ENCODE results near the gene FREM2.

FREM2 gene

DNA sequence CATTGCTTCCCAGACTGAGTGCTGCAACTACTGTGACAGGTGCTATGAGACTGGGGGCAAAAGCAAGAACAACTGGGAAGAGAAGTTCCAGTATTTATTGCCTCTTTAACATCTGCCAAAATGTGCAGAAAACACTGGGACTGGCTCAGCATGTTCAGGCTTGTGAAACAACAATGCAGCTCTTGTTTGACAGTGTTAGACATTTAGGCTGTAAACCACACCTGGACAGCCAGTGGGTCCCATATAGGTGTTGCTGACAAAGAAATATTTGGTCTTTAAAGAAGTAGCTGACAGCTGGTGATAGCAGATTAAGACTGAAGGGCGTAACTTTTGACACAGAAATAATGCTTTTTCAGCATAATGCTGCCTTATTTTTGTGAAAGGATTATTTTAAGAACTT, 215.7 kb downstream of the FREM2 start:
- no peak overlapping the region for H3K27ac ChIP-seq (ENCODE audit: extremely low read depth, low read depth, low read length)
- no peaks in the 10 kb centered on the region for H3K9me3 ChIP-seq (ENCODE audit: control insufficient read depth, insufficient read depth, low read depth, low read length)
- no peak overlapping the region for H3K4me3 ChIP-seq (ENCODE audit: low read depth, low read length)
- TF ChIP-seq ZNF521 (tag by site-specific recombination; IDR thresholded peaks at IDR 0.05) (no peak), MZF1 (tag by site-specific recombination; IDR thresholded peaks at IDR 0.05; ENCODE audit: borderline replicate concordance) (no peak), MYNN (tag by site-specific recombination; IDR thresholded peaks at IDR 0.05; ENCODE audit: borderline replicate concordance) (no peak), ZNF223 (tag by site-specific recombination; IDR thresholded peaks at IDR 0.05) (no peak), ZNF214 (tag by site-specific recombination; IDR thresholded peaks at IDR 0.05; ENCODE audit: borderline replicate concordance) (no peak), ZNF585B (tag by site-specific recombination; IDR thresholded peaks at IDR 0.05) (no peak), ZNF10 (tag by site-specific recombination; IDR thresholded peaks at IDR 0.05) (no peak), KLF8 (tag by site-specific recombination; IDR thresholded peaks at IDR 0.05) (no peak), ZIC2 (tag by site-specific recombination; IDR thresholded peaks at IDR 0.05) (no peak), HOXC10 (CRISPR knock-in tag; IDR thresholded peaks at IDR 0.05) (no peak)
- TF ChIP-seq, protein P1, sequence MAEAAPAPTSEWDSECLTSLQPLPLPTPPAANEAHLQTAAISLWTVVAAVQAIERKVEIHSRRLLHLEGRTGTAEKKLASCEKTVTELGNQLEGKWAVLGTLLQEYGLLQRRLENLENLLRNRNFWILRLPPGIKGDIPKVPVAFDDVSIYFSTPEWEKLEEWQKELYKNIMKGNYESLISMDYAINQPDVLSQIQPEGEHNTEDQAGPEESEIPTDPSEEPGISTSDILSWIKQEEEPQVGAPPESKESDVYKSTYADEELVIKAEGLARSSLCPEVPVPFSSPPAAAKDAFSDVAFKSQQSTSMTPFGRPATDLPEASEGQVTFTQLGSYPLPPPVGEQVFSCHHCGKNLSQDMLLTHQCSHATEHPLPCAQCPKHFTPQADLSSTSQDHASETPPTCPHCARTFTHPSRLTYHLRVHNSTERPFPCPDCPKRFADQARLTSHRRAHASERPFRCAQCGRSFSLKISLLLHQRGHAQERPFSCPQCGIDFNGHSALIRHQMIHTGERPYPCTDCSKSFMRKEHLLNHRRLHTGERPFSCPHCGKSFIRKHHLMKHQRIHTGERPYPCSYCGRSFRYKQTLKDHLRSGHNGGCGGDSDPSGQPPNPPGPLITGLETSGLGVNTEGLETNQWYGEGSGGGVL (tag by site-specific recombination; IDR thresholded peaks at IDR 0.05), result no peak
- TF ChIP-seq, protein P2, sequence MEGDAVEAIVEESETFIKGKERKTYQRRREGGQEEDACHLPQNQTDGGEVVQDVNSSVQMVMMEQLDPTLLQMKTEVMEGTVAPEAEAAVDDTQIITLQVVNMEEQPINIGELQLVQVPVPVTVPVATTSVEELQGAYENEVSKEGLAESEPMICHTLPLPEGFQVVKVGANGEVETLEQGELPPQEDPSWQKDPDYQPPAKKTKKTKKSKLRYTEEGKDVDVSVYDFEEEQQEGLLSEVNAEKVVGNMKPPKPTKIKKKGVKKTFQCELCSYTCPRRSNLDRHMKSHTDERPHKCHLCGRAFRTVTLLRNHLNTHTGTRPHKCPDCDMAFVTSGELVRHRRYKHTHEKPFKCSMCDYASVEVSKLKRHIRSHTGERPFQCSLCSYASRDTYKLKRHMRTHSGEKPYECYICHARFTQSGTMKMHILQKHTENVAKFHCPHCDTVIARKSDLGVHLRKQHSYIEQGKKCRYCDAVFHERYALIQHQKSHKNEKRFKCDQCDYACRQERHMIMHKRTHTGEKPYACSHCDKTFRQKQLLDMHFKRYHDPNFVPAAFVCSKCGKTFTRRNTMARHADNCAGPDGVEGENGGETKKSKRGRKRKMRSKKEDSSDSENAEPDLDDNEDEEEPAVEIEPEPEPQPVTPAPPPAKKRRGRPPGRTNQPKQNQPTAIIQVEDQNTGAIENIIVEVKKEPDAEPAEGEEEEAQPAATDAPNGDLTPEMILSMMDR (tag by site-specific recombination; IDR thresholded peaks at IDR 0.05), result no peak
- H3K36me3 ChIP-seq (ENCODE audit: control insufficient read depth in 2 of 2, insufficient read depth in 1 of 2, low read length in 2 of 2), result no peaks in the 10 kb centered on the region
- CTCF ChIA-PET, result no interaction called here
- H3K4me1 ChIP-seq (ENCODE audit: control insufficient read depth, insufficient read depth, low read length), result peaks cover 4% of the 10 kb centered on the region; the same call in 1 of the 2 replicates
- POLR2A ChIA-PET, result no interaction called here

DNA sequence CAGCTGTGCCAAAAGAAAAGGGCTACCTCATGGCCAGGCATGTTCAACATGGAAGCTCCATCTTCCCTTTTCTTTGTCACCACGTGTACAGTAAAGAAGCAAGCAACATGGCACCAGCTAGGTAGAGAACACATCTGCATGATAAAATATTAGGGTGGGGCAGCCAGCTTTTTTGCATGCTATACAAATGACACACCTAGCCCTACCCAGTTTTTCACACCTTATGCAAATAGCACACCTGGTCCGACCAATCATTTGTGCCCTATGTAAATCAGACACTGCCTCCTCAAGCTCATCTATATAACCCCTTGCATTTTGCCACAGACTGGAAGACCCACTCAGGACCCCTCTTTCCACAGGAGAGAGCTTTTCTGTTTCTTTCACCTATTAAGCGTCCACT, 218.2 kb downstream of the FREM2 start:
- CTCF ChIA-PET, result interaction anchor here (0.6 kb wide), 2 partner anchors 154 to 442 kb away, joined by 3 to 4 read pairs; no protein-coding TSS in a partner anchor
- H3K36me3 ChIP-seq (ENCODE audit: control insufficient read depth in 2 of 2, insufficient read depth in 1 of 2, low read length in 2 of 2), result no peaks in the 10 kb centered on the region
- no peaks in the 10 kb centered on the region for H3K9me3 ChIP-seq (ENCODE audit: control insufficient read depth, insufficient read depth, low read depth, low read length)
- H3K4me3 ChIP-seq (ENCODE audit: low read depth, low read length), result no peak overlapping the region
- H3K27ac ChIP-seq (ENCODE audit: extremely low read depth, low read depth, low read length), result no peak overlapping the region
- no peaks in the 10 kb centered on the region for H3K4me1 ChIP-seq (ENCODE audit: control insufficient read depth, insufficient read depth, low read length)
- POLR2A ChIA-PET, result no interaction called here
- TF ChIP-seq WT1 (tag by site-specific recombination; IDR thresholded peaks at IDR 0.05) (no peak), ZNF140 (tag by site-specific recombination; IDR thresholded peaks at IDR 0.05) (no peak), ZNF777 (tag by site-specific recombination; IDR thresholded peaks at IDR 0.05; ENCODE audit: borderline replicate concordance) (no peak), ZNF548 (tag by site-specific recombination; IDR thresholded peaks at IDR 0.05) (no peak), ZNF521 (tag by site-specific recombination; IDR thresholded peaks at IDR 0.05) (no peak), HOXC10 (CRISPR knock-in tag; IDR thresholded peaks at IDR 0.05) (no peak), ZNF404 (tag by site-specific recombination; IDR thresholded peaks at IDR 0.05) (no peak), ZNF510 (tag by site-specific recombination; IDR thresholded peaks at IDR 0.05; ENCODE audit: insufficient replicate concordance) (no peak), EGR2 (tag by site-specific recombination; IDR thresholded peaks at IDR 0.05; ENCODE audit: low read depth) (no peak), ZNF677 (tag by site-specific recombination; IDR thresholded peaks at IDR 0.05) (no peak), ZNF16 (tag by site-specific recombination; IDR thresholded peaks at IDR 0.05; ENCODE audit: low read depth) (no peak), ZNF10 (tag by site-specific recombination; IDR thresholded peaks at IDR 0.05) (no peak), SP7 (tag by site-specific recombination; IDR thresholded peaks at IDR 0.05) (no peak), ZNF114 (tag by site-specific recombination; IDR thresholded peaks at IDR 0.05) (no peak), ZXDB (tag by site-specific recombination; IDR thresholded peaks at IDR 0.05) (no peak), MEIS1 (CRISPR knock-in tag; IDR thresholded peaks at IDR 0.05; ENCODE audit: borderline replicate concordance) (no peak)
- TF ChIP-seq, protein P3, sequence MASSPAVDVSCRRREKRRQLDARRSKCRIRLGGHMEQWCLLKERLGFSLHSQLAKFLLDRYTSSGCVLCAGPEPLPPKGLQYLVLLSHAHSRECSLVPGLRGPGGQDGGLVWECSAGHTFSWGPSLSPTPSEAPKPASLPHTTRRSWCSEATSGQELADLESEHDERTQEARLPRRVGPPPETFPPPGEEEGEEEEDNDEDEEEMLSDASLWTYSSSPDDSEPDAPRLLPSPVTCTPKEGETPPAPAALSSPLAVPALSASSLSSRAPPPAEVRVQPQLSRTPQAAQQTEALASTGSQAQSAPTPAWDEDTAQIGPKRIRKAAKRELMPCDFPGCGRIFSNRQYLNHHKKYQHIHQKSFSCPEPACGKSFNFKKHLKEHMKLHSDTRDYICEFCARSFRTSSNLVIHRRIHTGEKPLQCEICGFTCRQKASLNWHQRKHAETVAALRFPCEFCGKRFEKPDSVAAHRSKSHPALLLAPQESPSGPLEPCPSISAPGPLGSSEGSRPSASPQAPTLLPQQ (tag by site-specific recombination; IDR thresholded peaks at IDR 0.05), result no peak
- TF ChIP-seq, protein P4, sequence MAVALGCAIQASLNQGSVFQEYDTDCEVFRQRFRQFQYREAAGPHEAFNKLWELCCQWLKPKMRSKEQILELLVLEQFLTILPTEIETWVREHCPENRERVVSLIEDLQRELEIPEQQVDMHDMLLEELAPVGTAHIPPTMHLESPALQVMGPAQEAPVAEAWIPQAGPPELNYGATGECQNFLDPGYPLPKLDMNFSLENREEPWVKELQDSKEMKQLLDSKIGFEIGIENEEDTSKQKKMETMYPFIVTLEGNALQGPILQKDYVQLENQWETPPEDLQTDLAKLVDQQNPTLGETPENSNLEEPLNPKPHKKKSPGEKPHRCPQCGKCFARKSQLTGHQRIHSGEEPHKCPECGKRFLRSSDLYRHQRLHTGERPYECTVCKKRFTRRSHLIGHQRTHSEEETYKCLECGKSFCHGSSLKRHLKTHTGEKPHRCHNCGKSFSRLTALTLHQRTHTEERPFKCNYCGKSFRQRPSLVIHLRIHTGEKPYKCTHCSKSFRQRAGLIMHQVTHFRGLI (tag by site-specific recombination; IDR thresholded peaks at IDR 0.05), result no peak
